ENCODE measurements around the gene LIMK2. TPM values are rescaled to one million over a fixed set of nuclear protein-coding genes. Genes with fewer than 3 reads are reported as not detected.
"Not testable (repeated sequence)": the region's sequence is repeated elsewhere in the genome, so short reads cannot be mapped to it uniquely, and the experiment has no call there.

The LIMK2 gene
- total RNA-seq, 1 experiment from 2014 or later, result 37.3 TPM

GRCh38 chr22:31288496-31289240 lies 76.6 kb downstream of the LIMK2 start:
- no peak for DNase-seq (ENCODE audit: extremely low read depth, low read depth)

DNA sequence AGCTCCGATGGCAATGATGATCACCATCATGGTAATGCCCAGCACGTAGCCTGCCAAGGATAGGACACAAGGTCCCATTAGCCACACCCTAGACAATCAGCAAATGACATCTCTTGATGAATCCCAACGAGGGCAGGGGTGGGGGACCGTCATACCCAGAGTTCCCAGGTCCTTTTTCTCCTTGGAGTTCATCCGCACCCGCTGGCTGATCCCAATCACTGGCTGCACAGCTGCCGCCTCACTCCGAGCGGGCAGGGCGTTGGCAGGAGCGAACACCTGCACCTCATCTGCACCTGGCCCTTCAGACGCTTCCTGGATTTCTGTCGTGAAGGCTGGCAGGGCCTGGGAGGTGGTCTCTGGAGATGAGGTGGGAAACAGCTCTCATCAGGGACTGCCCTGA lies 77.2 kb downstream of the LIMK2 start:
- DNase-seq (ENCODE audit: extremely low read depth, low read depth), result no peak

- peak; percentile 76 for DNase-seq (ENCODE audit: extremely low read depth, low read depth)
Observed at GRCh38 chr22:31290494-31291471, 78.7 kb downstream of the LIMK2 start.

GRCh38 chr22:31291481-31292235 lies 79.6 kb downstream of the LIMK2 start:
- no peak for DNase-seq (ENCODE audit: extremely low read depth, low read depth)

GRCh38 chr22:31292236-31292989 lies 80.3 kb downstream of the LIMK2 start, which contains the start of gene PIK3IP1:
Gene PIK3IP1 (minus strand): TSS chr22:31292488. CDS start chr22:31292344, 144 bp downstream.
- DNase-seq (ENCODE audit: extremely low read depth, low read depth), result peak; percentile 47

- no peak for DNase-seq (ENCODE audit: extremely low read depth, low read depth)
Observed at GRCh38 chr22:31295360-31295759, 83.3 kb downstream of the LIMK2 start.

- no peak for DNase-seq (ENCODE audit: extremely low read depth, low read depth)
Observed at GRCh38 chr22:31295831-31296657, 83.9 kb downstream of the LIMK2 start.

GRCh38 chr22:31300896-31301295 lies 88.8 kb downstream of the LIMK2 start:
- no peak for DNase-seq (ENCODE audit: extremely low read depth, low read depth)

DNA sequence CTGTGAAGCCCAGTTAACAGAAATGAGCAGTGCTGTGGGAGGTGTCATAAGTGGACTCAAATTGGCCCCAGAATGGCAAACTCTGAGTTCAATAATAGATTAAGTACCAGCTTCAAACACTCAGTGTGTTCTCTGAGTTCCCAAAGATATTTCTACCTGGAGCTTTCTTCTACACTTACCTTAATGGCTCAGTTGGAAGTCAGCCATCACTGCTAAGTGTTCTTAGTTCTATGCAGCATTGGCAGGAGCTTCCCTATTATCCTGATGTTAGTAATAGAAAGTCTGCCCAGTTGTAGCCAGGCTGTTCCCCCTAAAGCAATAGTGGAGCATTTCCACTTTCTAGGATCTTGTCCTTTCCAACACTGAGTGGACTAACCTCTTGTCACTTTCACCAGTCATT lies 89.9 kb downstream of the LIMK2 start:
- no peak for DNase-seq (ENCODE audit: extremely low read depth, low read depth)

- DNase-seq (ENCODE audit: extremely low read depth, low read depth), result no peak
Observed at GRCh38 chr22:31302537-31302936, 90.4 kb downstream of the LIMK2 start.

- DNase-seq (ENCODE audit: extremely low read depth, low read depth), result no peak
Observed at GRCh38 chr22:31305194-31305593, 93.1 kb downstream of the LIMK2 start.

GRCh38 chr22:31308181-31308580 lies 96.1 kb downstream of the LIMK2 start:
- DNase-seq (ENCODE audit: extremely low read depth, low read depth), result no peak

DNA sequence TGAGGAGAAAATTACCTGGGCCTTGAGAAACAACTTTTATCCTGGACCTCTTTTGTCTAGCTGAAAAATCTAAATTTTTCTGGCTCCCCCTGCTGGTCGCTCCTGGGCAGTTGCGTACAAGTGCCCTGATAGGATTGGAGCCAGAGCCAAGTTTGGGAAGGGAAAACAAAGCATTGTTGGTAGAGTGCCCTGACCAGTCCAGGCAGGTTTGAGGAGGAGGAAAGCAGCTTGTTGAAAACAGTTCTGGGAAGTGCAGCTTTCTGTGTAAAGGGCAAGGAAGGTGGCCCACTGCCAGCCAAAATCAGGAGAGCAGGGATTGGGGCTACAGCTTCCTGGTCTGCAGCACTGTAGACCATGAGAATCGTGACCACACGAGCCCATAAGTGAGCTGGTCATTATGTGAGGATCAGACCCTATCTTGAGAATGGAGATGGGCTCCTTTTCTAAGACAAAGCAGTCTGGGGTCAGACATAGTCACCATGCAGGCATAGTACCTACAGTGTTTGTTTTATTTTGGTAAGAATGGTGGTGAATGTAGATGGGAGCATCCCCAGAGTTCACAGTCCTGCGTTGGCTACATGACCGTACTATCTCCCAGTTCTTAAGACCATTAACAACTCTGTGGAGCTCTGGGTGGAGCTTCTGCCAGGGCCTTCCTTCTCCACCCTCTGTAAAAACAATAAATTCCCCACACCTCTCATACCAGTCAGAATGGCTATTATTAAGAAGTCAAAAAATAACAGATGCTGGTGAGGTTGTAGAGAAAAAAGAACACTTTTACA lies 101.5 kb downstream of the LIMK2 start:
- DNase-seq (ENCODE audit: extremely low read depth, low read depth), result peak; percentile 22

- not testable (repeated sequence) for DNase-seq (ENCODE audit: extremely low read depth, low read depth)
Observed at GRCh38 chr22:31314220-31314619, 102.1 kb downstream of the LIMK2 start.

- no peak for DNase-seq (ENCODE audit: extremely low read depth, low read depth)
Observed at GRCh38 chr22:31321421-31321820, 109.3 kb downstream of the LIMK2 start.

DNA sequence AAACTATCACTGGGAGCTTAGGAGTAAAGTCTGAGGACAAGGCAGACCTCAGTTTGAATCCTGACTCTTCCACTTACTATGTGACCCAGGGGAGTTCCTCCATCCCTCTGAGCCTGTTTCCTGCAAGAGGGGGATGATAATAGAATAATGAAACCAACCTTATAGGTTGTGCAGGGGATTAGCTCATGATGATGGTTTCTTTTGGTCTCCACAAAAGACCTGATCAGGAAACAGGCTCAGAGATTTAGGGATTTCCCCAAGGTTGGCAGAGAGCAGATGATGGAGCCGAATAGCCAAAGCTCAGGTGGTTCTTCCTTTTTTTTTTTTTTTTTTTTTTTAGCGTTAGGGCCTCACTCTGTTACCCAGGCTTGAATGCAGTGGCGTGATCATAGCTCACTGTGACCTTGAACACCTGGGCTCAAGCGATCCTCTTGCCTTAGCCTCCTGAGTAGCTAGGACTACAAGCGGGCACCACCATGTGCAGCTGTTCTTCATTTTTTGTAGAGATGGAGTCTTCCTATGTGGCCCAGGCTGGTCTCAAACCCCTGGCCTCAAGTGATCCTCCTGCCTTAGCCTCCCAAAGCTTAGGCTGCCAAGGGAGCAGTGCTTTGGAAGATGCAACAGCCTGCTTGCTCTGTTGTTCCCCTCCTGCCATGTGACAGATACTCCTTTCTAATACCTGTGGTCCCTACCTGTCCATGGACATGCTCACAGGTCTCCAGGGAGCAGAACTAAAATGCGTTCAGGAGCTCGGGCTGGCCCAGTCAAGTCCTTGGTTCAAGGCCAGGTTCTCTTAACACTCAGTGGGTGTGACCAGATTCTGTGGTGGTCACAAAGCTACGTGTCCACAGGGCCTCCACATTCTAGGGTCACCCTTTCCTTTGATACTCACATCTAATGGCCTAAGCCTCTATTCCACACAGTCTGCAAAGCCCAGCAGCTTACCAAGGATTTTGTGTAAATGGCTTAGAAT lies 111.8 kb downstream of the LIMK2 start:
- DNase-seq (ENCODE audit: extremely low read depth, low read depth), result no peak

DNA sequence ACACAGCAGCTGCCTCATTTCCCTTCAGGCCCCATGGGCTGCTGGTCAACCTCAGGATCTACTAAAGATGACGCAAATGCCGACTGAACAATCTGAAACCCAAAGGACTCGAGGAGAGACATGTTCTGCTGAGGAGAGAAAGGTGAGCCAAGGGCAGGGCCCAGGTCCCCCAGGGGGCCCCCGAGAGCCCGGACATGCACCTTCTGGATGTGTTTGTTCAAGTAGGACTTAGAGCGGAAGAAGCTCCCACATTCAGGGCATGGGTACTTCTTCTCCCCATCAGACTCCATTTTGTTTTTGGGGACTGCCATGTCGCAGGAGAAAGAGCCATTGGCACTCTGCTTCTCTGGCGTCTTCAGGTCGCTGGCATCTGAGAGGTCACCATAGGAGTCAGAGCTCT lies 114.8 kb downstream of the LIMK2 start:
- no peak for DNase-seq (ENCODE audit: extremely low read depth, low read depth)

Measured in NCI-H460 (cell line).